8988T (cell line): ENCODE measurements around the gene SLC35E2B.
"Not testable (repeated sequence)": the region's sequence is repeated elsewhere in the genome, so short reads cannot be mapped to it uniquely, and the experiment has no call there.

ENCODE experiments used
- DNase-seq: peaks from one replicate; pipeline ENCODE4 v3.0.0; 2011

SLC35E2B gene

GRCh38 chr1:1637479-1637875 is 55.1 kb downstream of the SLC35E2B start:
- DNase-seq = not testable (repeated sequence)

- DNase-seq = not testable (repeated sequence)
Observed at GRCh38 chr1:1636621-1637478, 55.7 kb downstream of the SLC35E2B start.

DNA sequence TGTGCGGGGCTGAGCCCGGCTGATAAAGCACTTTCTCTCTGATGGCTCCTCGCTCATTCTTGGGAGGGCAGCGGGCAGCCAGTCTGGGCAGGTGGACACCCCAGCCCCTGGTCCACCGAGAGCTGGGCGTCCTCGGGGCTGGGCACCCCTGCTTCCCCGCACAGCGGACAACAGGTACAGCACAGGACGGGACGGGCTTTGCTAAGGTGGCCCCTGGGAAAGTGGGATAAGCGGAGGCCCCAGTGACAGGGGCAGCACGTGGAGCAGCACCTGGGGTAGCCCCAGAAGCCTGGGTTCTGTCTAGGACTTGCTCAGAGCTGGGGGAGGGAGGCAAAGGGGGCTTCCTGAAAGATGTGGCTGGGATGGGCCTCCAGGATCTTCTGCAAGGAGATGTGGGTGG is 58.0 kb downstream of the SLC35E2B start:
- DNase-seq = not testable (repeated sequence)

- not testable (repeated sequence) for DNase-seq
Observed at GRCh38 chr1:1633409-1633808, 59.2 kb downstream of the SLC35E2B start.

DNA sequence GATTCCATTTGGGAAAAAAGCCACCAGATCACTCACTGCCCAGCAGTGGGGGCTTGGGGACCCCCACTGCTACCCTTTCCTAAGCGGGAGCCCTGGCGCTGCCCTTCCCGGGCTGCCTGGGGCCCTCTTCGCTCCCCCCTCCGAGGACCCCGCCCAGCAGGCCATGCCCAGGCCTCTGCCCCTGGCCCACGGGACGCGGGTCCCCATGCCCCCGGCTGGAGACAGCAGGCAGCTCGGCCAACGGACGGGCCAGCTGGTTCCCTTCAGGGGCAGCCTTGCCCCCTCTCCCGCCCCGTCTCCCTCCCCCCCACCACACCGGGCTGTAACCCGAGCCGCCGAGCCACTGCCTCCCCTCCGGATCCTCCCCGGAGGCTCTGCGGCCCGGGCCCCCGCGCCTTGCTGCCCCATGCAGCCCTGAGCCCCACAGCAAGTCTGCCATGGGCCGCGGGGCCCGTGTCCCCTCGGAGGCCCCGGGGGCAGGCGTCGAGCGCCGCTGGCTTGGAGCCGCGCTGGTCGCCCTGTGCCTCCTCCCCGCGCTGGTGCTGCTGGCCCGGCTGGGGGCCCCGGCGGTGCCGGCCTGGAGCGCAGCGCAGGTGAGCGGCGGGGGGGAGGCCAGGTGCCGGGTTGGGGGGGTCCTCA is 60.7 kb downstream of the SLC35E2B start, which contains the start of gene MMP23B:
Gene MMP23B, plus strand, starts transcription at position 392 of the 639 bp plus-strand sequence. Its CDS starts 46 bp downstream, at position 438.
- peak; percentile 50 for DNase-seq

GRCh38 chr1:1630965-1631781 is 61.4 kb downstream of the SLC35E2B start:
- DNase-seq = no peak

- DNase-seq = peak; percentile 47
Observed at GRCh38 chr1:1630191-1630964, 62.2 kb downstream of the SLC35E2B start.

- DNase-seq = peak; percentile 67
Observed at GRCh38 chr1:1629430-1630190, 63.0 kb downstream of the SLC35E2B start.

DNA sequence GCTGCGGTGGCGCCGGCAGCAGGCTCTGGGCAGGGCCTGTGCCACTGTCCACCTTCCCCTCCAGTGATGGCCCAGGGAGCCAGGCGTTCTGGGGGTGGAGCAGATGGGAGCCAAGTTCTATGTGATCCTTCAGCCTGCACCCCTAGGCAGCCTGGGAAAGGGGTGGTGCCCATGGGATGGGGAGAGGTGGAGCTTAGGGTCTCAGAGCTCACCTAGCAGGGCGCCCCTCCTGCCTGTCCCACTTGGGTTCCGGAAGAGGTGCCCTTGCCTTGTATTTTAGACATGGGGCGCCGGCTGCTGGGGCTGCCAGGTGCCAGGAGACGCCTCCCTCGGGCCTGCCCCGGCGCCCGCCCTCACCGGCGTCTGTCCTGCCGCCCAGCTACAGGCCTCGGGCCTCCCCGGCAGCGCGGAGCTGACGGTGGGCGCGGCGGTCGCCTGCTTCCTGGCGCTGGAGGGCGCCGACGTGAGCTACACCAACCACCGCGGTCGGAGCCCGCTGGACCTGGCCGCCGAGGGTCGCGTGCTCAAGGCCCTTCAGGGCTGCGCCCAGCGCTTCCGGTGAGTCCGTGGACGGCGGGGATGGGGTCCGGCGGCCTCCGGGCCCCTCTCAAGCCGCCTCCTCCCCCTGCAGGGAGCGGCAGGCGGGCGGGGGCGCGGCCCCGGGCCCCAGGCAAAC is 63.7 kb downstream of the SLC35E2B start:
- DNase-seq = peak; percentile 82

GRCh38 chr1:1627829-1628753 is 64.5 kb downstream of the SLC35E2B start:
- no peak for DNase-seq

DNA sequence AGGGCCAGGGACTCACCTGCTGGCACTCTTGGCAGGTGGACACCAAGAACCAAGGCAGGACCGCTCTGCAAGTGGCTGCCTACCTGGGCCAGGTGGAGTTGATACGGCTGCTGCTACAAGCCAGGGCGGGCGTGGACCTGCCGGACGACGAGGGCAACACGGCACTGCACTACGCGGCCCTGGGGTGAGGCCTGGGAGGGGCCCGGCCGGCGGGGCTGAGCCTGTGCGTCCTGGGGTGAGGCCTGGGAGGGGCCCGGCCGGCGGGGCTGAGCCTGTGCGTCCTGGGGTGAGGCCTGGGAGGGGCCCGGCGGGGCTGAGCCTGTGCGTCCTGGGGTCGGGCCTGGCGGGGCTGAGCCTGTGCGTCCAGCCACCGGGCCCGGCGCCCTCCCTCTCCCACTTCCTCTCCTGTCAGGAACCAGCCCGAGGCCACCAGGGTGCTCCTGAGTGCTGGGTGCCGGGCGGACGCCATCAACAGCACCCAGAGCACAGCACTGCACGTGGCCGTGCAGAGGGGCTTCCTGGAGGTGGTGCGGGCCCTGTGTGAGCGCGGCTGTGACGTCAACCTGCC is 65.2 kb downstream of the SLC35E2B start:
- no peak for DNase-seq

DNA sequence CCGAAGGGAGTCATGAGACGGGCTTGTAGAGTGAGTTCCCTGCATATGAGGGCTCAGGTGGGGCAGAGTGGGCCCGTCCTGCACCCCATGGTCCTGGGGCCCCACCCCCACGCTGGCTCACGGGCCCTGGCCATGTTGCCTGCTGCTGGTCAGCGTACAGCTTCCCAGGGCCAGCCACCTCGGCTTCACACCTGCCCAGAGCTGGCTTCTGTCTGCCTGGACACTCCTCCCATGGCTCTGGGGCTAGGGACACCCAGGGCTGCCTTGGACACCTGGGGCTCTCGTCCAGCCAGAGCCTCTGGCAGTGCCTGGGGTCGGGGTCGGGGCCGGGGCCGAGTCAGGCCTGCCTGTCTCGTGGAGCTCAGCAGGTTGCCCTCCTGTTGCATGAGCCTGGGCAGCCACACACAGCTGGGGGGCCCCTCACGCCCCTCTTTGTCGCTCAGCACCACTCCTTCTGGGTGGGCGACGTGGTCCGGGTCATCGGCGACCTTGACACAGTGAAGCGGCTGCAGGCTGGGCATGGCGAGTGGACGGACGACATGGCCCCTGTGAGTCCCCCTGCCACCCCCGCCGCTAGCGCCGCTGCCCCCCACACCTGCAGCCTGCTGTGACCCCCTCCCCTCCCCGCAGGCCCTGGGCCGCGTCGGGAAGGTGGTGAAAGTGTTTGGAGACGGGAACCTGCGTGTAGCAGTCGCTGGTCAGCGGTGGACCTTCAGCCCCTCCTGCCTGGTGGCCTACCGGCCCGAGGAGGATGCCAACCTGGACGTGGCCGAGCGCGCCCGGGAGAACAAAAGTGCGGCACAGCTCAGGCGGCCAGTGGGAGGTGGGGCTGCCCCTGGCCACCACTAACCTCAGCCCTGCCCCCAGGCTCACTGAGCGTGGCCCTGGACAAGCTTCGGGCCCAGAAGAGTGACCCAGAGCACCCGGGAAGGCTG is 66.1 kb downstream of the SLC35E2B start:
- DNase-seq = no peak

DNA sequence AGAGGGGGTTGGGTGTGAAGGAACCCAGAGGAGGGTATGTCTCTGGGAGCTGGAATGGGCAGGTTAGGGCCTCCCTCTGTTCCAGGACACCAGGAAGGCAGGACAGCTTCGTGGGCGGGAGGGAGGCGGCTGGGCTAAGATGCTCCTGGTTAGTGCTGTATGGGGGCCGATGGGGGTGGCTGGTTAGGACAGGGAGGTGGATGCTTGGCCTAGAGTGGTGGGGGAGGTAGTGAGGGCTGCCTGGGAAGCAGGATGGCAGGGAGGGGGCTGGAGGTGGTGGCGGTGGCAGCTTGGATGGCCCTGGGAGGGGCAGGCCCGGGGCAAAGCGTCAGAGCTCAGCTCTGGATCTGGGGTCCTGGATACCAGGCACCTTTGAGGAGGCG is 66.8 kb downstream of the SLC35E2B start:
- DNase-seq = no peak

DNA sequence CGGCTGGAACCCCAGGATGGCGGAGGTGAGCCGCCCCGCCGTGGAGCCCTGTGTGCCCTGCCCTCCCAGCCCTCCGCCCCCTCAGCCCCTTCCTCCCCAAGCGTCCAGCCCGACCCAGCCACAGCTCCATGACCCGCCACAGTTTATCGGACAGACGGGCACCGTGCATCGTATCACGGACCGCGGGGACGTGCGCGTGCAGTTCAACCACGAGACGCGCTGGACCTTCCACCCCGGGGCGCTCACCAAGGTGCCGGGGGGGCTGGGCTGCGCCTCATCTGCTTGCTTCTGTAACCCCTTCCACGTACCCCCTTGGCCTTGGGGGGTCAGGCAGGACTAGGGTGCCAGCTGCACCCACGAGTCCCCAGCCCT is 67.2 kb downstream of the SLC35E2B start:
- DNase-seq = no peak

DNA sequence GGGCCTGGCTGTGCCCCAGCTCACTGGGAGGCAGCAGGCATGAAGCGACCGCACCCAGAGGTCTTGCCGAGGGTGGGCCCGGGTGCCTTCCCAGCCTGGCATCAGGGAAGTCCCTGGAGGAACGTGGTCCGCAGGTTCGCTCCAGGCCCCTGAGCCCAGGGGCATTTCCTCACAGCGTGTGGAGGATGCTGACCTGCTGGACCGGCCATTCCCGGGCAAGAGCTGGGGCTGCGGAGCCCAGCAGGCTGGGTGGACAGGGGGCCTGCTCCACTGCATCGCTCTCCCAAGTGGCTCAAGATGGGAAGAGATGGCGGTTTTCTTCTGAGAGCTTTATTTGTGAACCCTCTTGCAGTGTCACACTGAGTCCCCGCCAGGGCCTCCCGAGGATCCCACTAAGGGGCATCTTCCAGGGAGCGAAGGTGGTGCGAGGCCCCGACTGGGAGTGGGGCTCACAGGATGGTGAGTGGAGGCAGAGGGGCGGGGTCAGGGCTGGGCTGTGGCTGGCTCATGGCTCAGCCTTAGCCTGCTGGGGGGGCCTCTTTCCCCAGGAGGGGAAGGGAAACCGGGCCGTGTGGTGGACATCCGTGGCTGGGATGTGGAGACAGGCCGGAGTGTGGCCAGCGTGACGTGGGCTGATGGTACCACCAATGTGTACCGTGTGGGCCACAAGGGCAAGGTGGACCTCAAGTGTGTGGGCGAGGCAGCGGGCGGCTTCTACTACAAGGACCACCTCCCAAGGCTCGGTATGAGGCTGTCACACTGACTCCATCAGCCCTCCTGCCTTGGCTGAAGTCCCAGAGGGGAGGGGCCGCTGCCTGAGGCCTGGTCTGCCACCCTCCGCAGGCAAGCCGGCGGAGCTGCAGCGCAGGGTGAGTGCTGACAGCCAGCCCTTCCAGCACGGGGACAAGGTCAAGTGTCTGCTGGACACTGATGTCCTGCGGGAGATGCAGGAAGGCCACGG is 67.9 kb downstream of the SLC35E2B start:
- no peak for DNase-seq

GRCh38 chr1:1623631-1624442 is 68.8 kb downstream of the SLC35E2B start:
- DNase-seq = no peak
